NCI-H2171 treated with DMSO at 0.1 percent for 48 hours (cell line): Measurements from ENCODE around the gene NDUFA13.
A peak's percentile ranks its signal among the peaks of the same experiment; 100 is the strongest.

Experiments
- DNase-seq: peaks from one replicate; lab custom pipeline; 2025; lab: John Stamatoyannopoulos, UW

The NDUFA13 gene

GRCh38 chr19:19510432-19510831 lies 5.6 kb upstream of the NDUFA13 start:
- peak; percentile 8 for DNase-seq

DNA sequence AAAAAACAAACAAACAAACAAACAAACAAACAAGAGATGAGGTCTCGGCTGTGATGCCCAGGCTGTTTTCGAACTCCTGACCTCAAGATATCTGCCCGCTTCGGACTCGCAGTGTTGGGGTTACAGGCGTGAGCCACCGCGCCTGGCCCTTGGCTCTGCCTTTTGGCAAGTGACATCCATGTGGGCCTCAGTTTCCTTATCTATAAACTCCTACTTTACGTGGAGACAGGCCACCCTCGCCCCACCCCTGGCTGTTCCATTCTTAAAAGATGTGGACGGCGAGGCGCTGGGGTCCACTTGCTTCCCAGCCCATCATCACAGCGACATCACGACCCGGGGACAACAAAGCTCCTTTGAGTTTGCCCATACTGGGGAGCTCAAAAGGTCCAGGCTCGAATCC lies 2.3 kb upstream of the NDUFA13 start:
- DNase-seq: no peak

- no peak for DNase-seq
Measured at GRCh38 chr19:19514215-19514657, 1.8 kb upstream of the NDUFA13 start.

- DNase-seq: no peak
Measured at GRCh38 chr19:19514881-19515641, 964 bp upstream of the NDUFA13 start, which contains the start of gene TSSK6. Gene TSSK6, minus strand, starts transcription at chr19:19515548. Its CDS starts 121 bp downstream, at chr19:19515427.

- DNase-seq: no peak
Measured at GRCh38 chr19:19517235-19517619, 1.2 kb downstream of the NDUFA13 start.

- DNase-seq: no peak
Measured at GRCh38 chr19:19520989-19521388, 5.0 kb downstream of the NDUFA13 start.

DNA sequence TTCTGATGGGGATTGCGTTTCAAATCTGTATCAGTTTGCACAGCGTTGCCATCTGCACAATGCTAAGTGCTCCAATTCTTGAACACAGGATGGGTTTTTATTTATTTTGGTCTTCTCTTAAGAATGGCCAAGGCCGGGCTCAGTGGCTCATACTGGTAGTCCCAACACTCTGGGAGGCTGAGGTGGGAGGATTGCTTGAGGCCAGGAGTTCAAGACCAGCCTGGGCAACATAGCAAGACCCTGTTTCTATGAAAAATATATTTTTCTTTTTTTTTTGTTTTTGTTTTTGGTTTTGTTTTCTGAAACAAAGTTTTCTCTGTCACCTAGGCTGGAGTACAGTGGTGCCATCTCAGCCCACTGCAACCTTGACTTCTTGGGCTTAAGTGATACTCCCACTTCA lies 7.2 kb downstream of the NDUFA13 start:
- no peak for DNase-seq

DNA sequence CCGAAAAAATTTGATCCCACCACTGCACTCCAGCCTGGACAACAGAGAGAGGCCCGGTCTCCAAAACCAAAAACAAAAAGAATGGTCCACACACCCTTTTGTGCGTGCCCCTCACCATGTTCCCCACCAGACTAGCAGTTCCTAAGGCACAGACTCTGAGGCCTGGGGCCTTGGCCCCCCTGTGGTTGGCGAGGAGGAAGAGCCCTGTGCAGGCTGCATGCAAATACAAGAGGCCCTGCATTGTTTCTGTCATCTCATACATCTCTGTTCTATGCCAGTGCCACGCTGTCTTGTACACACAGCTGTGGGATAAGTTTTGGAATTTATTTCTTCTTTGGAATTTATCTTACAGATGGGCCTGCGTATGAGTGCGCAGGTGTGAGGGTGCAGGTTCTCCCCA lies 8.0 kb downstream of the NDUFA13 start:
- DNase-seq: no peak

DNA sequence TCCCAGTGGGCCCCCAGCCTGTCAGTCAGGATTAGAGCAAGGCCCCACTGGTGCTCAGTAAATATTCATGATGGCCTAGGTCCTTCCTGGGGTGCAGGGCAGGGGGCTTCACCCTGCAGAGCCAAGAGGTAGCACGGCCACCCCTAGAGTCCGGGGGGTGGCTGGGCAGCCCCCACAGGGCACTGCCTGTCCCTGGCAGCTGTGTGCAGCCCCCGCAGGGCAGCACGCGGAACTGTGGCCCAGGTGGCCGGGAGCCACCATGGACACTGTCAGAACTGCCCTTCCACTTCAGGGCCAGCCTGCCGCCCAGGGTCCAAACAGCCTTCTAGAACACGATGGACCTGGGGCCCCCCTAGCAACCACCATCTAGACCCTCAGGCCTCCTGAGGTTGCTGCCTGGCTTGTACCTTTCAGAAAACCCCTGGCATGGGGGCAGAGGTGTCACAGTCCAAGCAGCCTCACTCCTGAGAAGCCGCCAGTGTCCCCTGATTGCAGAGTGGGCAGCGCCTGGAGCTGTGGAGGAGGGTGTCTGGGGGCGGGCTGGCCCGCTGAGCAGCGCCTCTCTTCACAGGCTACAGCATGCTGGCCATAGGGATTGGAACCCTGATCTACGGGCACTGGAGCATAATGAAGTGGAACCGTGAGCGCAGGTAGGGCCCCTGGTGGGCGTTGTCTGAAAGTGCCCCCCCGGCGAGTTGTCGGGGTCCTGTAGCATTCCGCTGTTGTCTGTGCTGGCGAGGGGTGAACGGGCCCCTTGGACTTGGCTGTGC lies 9.8 kb downstream of the NDUFA13 start:
- no peak for DNase-seq

DNA sequence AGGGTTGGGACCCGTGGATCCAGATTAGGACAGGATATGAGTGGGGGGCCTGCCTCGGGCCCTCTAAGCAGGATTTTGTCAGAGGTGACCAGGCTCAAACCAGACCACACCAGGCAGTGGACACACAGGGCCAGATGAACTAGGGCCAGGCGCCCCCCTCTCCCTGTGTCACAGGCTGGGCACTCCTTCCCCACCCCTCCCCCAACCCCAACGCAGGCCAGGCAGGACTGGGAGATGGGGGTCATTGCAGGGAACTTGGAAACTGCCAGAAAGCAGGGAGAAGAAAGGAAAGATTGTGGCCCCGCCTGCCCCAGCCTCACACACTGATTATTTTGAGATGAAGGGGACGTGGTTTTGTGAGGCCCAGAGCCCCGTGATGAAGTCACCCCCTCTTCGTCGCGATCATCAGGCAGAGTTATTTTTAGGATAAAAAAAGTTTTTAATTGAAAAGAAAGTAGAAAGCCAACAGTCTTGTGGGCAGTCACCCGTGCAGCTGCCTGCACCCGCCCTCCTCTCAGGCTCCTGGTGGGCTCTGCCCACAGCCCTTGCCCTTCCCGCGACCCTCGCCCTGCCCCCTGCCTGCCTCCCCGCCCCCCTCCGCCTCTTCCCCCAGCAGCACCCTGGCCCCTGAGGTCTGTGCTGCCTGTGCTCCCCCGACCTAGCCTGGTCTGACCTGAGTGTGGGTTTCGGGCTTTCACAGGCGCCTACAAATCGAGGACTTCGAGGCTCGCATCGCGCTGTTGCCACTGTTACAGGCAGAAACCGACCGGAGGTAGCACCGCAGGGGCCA lies 10.8 kb downstream of the NDUFA13 start:
- DNase-seq: no peak

DNA sequence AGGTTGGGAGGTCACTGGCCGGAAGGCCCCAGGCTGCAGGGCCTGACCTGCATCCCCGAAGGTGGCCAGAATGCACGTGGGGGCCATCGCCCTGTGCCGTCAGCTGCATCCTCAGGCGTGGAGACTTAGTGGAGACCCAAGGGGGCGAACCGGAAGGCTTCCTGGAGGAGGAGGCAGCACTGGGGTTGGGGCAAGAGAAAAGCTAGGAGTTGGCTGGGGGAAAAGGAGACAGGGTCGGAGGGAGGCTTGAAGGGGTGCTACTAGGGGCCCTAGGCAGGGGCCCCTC lies 11.3 kb downstream of the NDUFA13 start:
- no peak for DNase-seq

GRCh38 chr19:19527674-19528625 lies 11.9 kb downstream of the NDUFA13 start:
- no peak for DNase-seq

GRCh38 chr19:19528721-19529490 lies 12.9 kb downstream of the NDUFA13 start, which contains the start of gene YJEFN3:
Gene YJEFN3, plus strand, starts transcription at chr19:19528911. Its CDS starts 22 bp downstream, at chr19:19528933.
- DNase-seq: no peak

- DNase-seq: no peak
Measured at GRCh38 chr19:19529783-19530422, 13.9 kb downstream of the NDUFA13 start.

DNA sequence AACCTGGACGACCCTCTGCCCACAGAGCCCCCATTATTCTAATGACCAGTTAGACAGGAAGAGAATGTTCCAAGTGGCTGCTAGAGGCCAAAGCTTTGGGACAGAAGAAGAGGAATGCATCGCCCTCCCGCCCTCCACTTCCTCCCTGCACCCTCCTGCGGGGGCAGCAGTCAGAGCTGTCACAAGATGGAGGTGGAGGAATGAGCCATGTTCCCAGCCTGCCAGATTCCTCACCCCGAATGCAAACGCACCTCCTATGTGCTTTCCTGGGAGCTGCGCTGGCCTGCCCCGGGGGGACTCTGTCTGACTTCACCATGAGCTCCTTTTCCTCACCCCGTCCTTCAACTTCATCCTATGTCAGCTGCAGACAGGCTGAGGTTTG lies 14.4 kb downstream of the NDUFA13 start:
- no peak for DNase-seq

- DNase-seq: no peak
Measured at GRCh38 chr19:19530889-19531288, 14.9 kb downstream of the NDUFA13 start.

DNA sequence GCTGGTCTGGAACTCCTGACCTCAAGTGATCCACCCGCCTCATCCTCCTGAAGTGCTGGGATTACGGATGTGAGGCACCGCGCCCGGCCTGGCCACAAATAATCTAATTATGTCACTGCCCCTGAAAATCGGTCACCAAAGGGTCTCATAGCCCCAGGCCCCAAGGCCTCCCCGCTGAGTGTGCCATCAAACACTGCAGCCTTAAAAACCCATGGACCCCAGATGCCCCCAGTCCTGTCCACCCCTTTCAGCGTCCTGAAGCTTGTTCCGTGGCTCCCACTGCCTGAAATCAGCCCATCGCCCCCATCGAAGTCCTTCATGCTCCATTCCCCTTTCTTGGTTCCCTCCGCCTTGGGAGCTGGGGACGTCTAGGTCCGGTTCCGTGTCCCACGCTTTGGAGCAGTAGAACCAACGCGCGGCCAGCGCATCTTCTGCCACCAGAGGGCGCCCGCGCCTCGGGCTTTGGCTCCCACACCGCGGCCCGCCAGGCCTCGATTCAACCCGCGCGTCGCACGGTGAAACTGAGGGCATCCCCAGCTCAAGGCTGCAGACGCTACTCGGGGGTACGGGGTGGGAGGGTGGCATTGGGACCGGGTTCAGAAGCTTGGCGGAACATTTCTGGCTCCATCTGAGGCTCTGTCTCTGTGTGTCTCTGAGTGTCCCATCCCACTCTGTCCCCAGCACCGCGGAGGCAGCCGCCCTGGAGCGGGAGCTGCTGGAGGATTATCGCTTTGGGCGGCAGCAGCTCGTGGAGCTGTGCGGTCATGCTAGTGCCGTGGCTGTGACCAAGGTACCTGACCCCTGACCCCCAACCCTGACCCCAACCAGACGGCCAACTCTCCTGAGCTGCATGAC lies 16.2 kb downstream of the NDUFA13 start:
- DNase-seq: peak; percentile 40

DNA sequence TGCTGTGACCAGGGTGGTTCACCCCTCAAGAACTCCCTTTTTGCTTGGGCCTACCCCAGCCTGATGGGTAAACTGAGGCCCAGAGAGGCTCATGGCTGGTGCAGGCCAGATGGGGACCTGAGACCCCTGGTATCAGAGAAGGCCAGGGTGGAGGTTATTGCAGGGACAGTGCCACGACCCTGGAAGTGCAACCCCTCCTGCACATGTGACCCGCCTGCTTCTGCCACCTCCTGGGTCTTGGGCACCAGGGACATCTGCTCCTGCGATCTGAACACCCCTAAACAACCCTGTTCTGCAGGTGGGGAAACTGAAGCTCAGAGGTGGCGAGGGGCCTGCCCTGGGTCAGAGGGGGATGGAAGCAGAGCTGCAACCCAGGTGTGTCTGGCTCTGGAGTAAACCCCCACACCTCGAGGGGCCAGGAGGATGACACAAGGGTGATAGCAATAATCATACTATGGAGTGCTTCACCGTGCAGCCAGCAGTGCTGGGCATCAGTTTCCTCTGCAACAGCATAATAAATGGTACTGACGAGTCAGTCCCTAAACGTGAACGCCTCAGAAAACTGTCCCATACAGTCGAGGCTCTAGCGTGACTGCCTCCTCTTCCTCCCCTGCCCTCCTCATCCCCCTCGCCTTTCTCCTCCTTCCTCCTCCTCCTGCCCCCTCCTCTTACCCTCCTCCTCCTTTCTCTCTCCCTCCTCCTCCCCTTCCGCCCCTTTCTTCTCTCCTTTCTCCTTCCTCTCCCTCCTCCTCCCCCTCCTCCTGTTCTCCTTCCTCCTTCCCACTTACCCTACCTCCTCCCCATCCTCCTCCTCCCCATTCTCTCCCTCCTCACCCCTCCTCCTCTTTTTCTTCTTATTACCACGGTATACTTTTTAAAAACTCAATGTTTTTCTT lies 17.0 kb downstream of the NDUFA13 start:
- DNase-seq: no peak
